ENCODE data around the gene PTPN14. TPM values are rescaled to one million over a fixed set of nuclear protein-coding genes. Genes with fewer than 3 reads are reported as not detected.
A peak's percentile ranks its signal among the peaks of the same experiment; 100 is the strongest.

PTPN14 gene
- total RNA-seq, 4 donors from 2014 or later, result 4.5 to 9.7 (median 7.1) TPM

DNA sequence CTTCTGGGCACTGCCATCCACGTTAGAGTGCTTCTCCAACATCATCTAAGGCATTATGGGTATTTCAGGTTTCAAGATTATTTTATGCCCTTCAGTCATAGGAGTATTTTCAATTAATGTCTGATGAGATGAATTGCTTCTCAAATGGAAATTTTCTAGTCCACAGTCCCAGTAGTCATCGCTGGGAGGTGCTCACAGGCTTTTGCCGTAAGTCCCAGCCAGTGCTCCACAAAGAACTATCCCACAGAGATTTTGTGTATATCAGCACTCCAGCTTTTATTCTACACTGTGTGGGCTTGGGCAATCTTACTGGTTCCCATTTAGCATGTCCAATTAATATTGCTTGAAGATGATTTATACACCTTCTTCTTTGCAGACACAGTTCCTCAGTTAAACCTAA, 209.5 kb downstream of the PTPN14 start:
- 84 to 89% methylated on average over 2 to 3 of the region's 3 CpGs for WGBS, 2 donors (ENCODE audit: low coverage in 1 of 2)
- intact Hi-C loops (cut with DNase I; ENCODE audit: low total_unique reads), result no loop called here

DNA sequence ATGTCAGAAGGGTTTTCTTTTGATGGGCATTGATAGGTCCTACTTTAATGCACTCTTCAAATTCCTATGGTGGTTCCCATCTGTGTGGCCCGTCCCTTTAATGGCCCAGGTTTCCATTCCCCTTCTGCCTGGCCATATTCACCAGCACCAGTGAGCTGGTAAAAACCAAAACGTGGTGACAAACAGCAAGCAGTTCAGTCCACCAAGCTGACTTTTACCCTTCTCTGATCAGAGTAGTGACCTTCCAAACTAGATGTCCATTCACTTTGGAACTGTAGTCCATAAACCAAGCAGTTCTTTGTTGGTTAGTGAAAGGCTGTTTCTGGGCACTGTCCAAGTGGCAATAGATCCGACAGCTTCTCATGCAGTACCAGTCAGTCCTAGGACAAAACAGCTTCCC, 209.9 kb downstream of the PTPN14 start:
- intact Hi-C loops (cut with DNase I; ENCODE audit: low total_unique reads) (no loop called here), in situ Hi-C loops (cut with MboI; ENCODE audit: low pct_ligation_motif_present in 1 of 4, low pct_unique_long_range_greater_than_20kb in 1 of 4, low sequenced_read_pairs in 3 of 4) (loop anchor here in 1 of 4 donors (25.0 kb wide), 1 partner anchor 246 kb away; no protein-coding TSS in a partner anchor)
- no peak for DNase-seq
- H3K4me1 ChIP-seq, result no peaks in the 10 kb centered on the region
- H3K9me3 ChIP-seq, result no peaks in the 10 kb centered on the region
- H3K4me3 ChIP-seq, result no peak overlapping the region
- H3K27ac ChIP-seq, result no peak overlapping the region
- no peaks in the 10 kb centered on the region for H3K27me3 ChIP-seq
- 90 to 92% methylated on average over 3 of the region's 3 CpGs for WGBS, 2 donors (ENCODE audit: low coverage in 1 of 2)
- no peaks in the 10 kb centered on the region for H3K36me3 ChIP-seq
- TF ChIP-seq, protein P1, sequence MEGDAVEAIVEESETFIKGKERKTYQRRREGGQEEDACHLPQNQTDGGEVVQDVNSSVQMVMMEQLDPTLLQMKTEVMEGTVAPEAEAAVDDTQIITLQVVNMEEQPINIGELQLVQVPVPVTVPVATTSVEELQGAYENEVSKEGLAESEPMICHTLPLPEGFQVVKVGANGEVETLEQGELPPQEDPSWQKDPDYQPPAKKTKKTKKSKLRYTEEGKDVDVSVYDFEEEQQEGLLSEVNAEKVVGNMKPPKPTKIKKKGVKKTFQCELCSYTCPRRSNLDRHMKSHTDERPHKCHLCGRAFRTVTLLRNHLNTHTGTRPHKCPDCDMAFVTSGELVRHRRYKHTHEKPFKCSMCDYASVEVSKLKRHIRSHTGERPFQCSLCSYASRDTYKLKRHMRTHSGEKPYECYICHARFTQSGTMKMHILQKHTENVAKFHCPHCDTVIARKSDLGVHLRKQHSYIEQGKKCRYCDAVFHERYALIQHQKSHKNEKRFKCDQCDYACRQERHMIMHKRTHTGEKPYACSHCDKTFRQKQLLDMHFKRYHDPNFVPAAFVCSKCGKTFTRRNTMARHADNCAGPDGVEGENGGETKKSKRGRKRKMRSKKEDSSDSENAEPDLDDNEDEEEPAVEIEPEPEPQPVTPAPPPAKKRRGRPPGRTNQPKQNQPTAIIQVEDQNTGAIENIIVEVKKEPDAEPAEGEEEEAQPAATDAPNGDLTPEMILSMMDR (IDR thresholded peaks at IDR 0.05), result no peak
- TF ChIP-seq POLR2AphosphoS5 (IDR thresholded peaks at IDR 0.05), result no peak
- no peak for TF ChIP-seq POLR2A (IDR thresholded peaks at IDR 0.05)
- no peak for TF ChIP-seq EP300 (IDR thresholded peaks at IDR 0.05; ENCODE audit: low read depth)

More for the DNA sequence above, 209.5 kb downstream of the PTPN14 start:
- Histone ChIP-seq H3K4me3 (no peak overlapping the region), H3K27me3 (no peaks in the 10 kb centered on the region), H3K36me3 (no peaks in the 10 kb centered on the region), H3K27ac (no peak overlapping the region), H3K9me3 (no peaks in the 10 kb centered on the region), H3K4me1 (no peaks in the 10 kb centered on the region)
- in situ Hi-C loops (cut with MboI; ENCODE audit: low pct_ligation_motif_present in 1 of 4, low pct_unique_long_range_greater_than_20kb in 1 of 4, low sequenced_read_pairs in 3 of 4), result loop anchor here in 1 of 4 donors (25.0 kb wide), 1 partner anchor 245 kb away; no protein-coding TSS in a partner anchor
- DNase-seq, result no peak
- TF ChIP-seq EP300 (IDR thresholded peaks at IDR 0.05; ENCODE audit: low read depth) (no peak), POLR2A (IDR thresholded peaks at IDR 0.05) (no peak), POLR2AphosphoS5 (IDR thresholded peaks at IDR 0.05) (no peak)
- TF ChIP-seq, protein P1 (IDR thresholded peaks at IDR 0.05), result no peak

DNA sequence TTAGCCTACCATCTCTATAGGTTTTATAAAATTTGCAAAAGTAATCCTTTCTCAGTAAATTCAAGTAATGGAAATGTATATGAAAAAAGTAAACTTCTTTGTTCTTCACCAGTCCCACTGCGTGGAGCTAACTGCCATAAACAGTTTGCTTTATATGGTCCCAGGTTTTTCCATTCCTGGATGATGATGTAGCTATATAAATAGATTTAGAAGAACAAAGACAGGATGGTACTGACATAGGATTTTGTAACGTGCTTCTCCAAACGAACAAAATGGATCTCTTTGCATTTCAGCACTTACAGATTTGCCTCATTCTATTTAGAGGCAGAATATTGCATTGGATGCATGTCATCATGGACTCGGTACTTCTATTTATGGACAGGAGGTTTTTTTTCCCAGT, 213.2 kb downstream of the PTPN14 start:
- in situ Hi-C loops (cut with MboI; ENCODE audit: low pct_ligation_motif_present in 1 of 4, low pct_unique_long_range_greater_than_20kb in 1 of 4, low sequenced_read_pairs in 3 of 4) (loop anchor here in 3 of 4 donors (10.0 to 25.0 kb wide), 2 partner anchors 247 to 249 kb away; no protein-coding TSS in a partner anchor), intact Hi-C loops (cut with DNase I; ENCODE audit: low total_unique reads) (no loop called here)
- DNase-seq, result no peak
- WGBS, 2 donors (ENCODE audit: low coverage in 1 of 2), result 70 to 73% methylated on average over 4 of the region's 4 CpGs
- H3K9me3 ChIP-seq, result no peaks in the 10 kb centered on the region
- H3K4me1 ChIP-seq, result peaks cover 0 to under 1% (median 0%) of the 10 kb centered on the region in 4 donors
- no peaks in the 10 kb centered on the region for H3K27me3 ChIP-seq
- TF ChIP-seq, protein P1 (IDR thresholded peaks at IDR 0.05), result no peak
- no peak for TF ChIP-seq POLR2AphosphoS5 (IDR thresholded peaks at IDR 0.05)
- H3K27ac ChIP-seq, result peak overlapping the region in 3 of 4 donors; percentile 22 to 63 (median 43)
- H3K36me3 ChIP-seq, result no peaks in the 10 kb centered on the region
- no peak overlapping the region for H3K4me3 ChIP-seq

DNA sequence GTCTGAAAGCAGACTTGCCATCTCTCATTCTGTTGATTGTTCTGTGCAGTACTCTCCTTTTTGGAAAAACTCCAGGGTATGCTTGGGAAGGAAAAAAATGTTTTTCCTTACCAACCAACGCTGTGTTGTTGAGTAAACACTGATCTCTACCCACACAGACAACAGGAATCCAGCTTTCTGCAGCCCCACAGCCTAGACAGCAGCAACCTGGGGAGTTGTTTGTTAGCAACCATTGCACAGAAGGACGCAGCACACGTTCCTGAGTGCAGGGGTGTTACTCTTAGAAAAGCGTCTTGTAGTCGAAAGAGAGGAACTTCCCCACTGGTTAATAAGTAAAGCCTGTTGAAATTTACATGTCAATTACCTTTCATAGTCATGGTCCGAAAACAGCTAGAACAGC, 213.9 kb downstream of the PTPN14 start:
- peak overlapping the region; percentile 22 to 63 (median 36) for H3K27ac ChIP-seq
- no peaks in the 10 kb centered on the region for H3K36me3 ChIP-seq
- H3K9me3 ChIP-seq, result no peaks in the 10 kb centered on the region
- intact Hi-C loops (cut with DNase I; ENCODE audit: low total_unique reads) (no loop called here), in situ Hi-C loops (cut with MboI; ENCODE audit: low pct_ligation_motif_present in 1 of 4, low pct_unique_long_range_greater_than_20kb in 1 of 4, low sequenced_read_pairs in 3 of 4) (loop anchor here in 3 of 4 donors (10.0 to 25.0 kb wide), 2 partner anchors 247 to 250 kb away; no protein-coding TSS in a partner anchor)
- DNase-seq, result no peak
- peaks cover 0 to 3% (median 0%) of the 10 kb centered on the region in 4 donors for H3K4me1 ChIP-seq
- no peak overlapping the region for H3K4me3 ChIP-seq
- no peaks in the 10 kb centered on the region for H3K27me3 ChIP-seq
- TF ChIP-seq POLR2A (IDR thresholded peaks at IDR 0.05), result no peak
- TF ChIP-seq POLR2AphosphoS5 (IDR thresholded peaks at IDR 0.05), result no peak
- TF ChIP-seq EP300 (IDR thresholded peaks at IDR 0.05; ENCODE audit: low read depth), result no peak
- TF ChIP-seq, protein P1 (IDR thresholded peaks at IDR 0.05), result no peak
- WGBS, 2 donors (ENCODE audit: low coverage in 1 of 2), result 50 to 56% methylated on average over 4 to 6 of the region's 6 CpGs

Measured in transverse colon (tissue), 4 donors.